Astrocyte (in vitro differentiated cells and primary cell): ENCODE data around the gene CELF1. TPM values are rescaled to one million over a fixed set of nuclear protein-coding genes. Genes with fewer than 3 reads are reported as not detected.

Experiments used
- DNase-seq: peaks from one replicate; pipeline ENCODE4 v3.0.0-alpha.2; 2010; ENCODE audit warnings: low read depth
- FAIRE-seq: peaks from 2 replicates; lab custom pipeline; 2011; peaks lifted over from hg19 to GRCh38; lab: Jason Lieb, UNC
- H2AFZ ChIP-seq: 2 replicates; pipeline ENCODE4 v1.6.0; 2012; ENCODE audit warnings: low read depth, low read length, inconsistent platforms
- H3K27ac ChIP-seq: 2 replicates; pipeline ENCODE4 v1.5.1; 2011; ENCODE audit warnings: low read depth, low read length, inconsistent platforms
- H3K27me3 ChIP-seq: 2 replicates; pipeline ENCODE4 v1.6.0; 2011; ENCODE audit warnings: low read length, inconsistent platforms; ENCODE audit not compliant: insufficient read depth
- H3K36me3 ChIP-seq: 2 replicates; pipeline ENCODE4 v1.5.1; 2011; ENCODE audit warnings: low read length, inconsistent platforms; ENCODE audit not compliant: insufficient read depth
- H3K4me1 ChIP-seq: 2 replicates; pipeline ENCODE4 v1.5.1; 2011; ENCODE audit warnings: low read length, inconsistent platforms; ENCODE audit not compliant: insufficient read depth
- H3K4me2 ChIP-seq: 2 replicates; pipeline ENCODE4 v1.6.0; 2012; ENCODE audit warnings: low read length, inconsistent platforms
- H3K4me3 ChIP-seq: 2 replicates; pipeline ENCODE4 v1.5.1; 2011; ENCODE audit warnings: low read depth, mild to moderate bottlenecking, low read length, inconsistent platforms; ENCODE audit not compliant: insufficient read depth
- H3K79me2 ChIP-seq: 2 replicates; pipeline ENCODE4 v1.6.0; 2012; ENCODE audit warnings: mild to moderate bottlenecking, low read length, inconsistent platforms; ENCODE audit not compliant: insufficient read depth
- H3K9ac ChIP-seq: 2 replicates; pipeline ENCODE4 v1.6.0; 2012; ENCODE audit warnings: mild to moderate bottlenecking, low read length, inconsistent platforms
- H3K9me3 ChIP-seq: 2 replicates; pipeline ENCODE4 v1.5.1; 2012; ENCODE audit warnings: low read depth, mild to moderate bottlenecking, low read length, inconsistent platforms; ENCODE audit not compliant: insufficient read depth
- H4K20me1 ChIP-seq: 2 replicates; pipeline ENCODE4 v1.6.0; 2012; ENCODE audit warnings: low read length, inconsistent platforms; ENCODE audit not compliant: insufficient read depth
- H3K27ac Mint-ChIP-seq: one replicate; pipeline ENCODE4 v1.8.0; 2021; ENCODE audit warnings: mild to moderate bottlenecking, mixed read lengths; ENCODE audit not compliant: unreplicated experiment
- H3K27me3 Mint-ChIP-seq: one replicate; pipeline ENCODE4 v1.8.0; 2021; ENCODE audit warnings: low read depth, mixed read lengths; ENCODE audit not compliant: unreplicated experiment
- H3K36me3 Mint-ChIP-seq: one replicate; pipeline ENCODE4 v1.8.0; 2021; ENCODE audit warnings: low read depth, mixed read lengths; ENCODE audit not compliant: unreplicated experiment
- H3K4me1 Mint-ChIP-seq: one replicate; pipeline ENCODE4 v1.8.0; 2021; ENCODE audit warnings: low read depth, mixed read lengths; ENCODE audit not compliant: unreplicated experiment
- H3K4me3 Mint-ChIP-seq: one replicate; pipeline ENCODE4 v1.8.0; 2021; ENCODE audit warnings: mild to moderate bottlenecking, moderate library complexity, mixed read lengths; ENCODE audit not compliant: unreplicated experiment
- H3K9me3 Mint-ChIP-seq: one replicate; pipeline ENCODE4 v1.8.0; 2021; ENCODE audit warnings: mild to moderate bottlenecking, mixed read lengths; ENCODE audit not compliant: unreplicated experiment
- EZH2 ChIP-seq: IDR thresholded peaks from 2 replicates; pipeline ENCODE4 v1.6.1; 2012; ENCODE audit warnings: mild to moderate bottlenecking, low read length, inconsistent platforms; ENCODE audit not compliant: insufficient read depth
- total RNA-seq: library from RNA; stranded (reverse); gene quantifications from 2 replicates; pipeline ENCODE4 v1.2.1, GENCODE V29; 2021
- TF ChIP-seq, protein P1 (sequence below): IDR thresholded peaks from 2 replicates; pipeline ENCODE4 v1.5.1; 2011; ENCODE audit warnings: low read depth, mild to moderate bottlenecking, inconsistent platforms, low read length, moderate library complexity; ENCODE audit not compliant: insufficient read depth

The CELF1 gene
- total RNA-seq, 1 donor from 2014 or later: 101 TPM

DNA sequence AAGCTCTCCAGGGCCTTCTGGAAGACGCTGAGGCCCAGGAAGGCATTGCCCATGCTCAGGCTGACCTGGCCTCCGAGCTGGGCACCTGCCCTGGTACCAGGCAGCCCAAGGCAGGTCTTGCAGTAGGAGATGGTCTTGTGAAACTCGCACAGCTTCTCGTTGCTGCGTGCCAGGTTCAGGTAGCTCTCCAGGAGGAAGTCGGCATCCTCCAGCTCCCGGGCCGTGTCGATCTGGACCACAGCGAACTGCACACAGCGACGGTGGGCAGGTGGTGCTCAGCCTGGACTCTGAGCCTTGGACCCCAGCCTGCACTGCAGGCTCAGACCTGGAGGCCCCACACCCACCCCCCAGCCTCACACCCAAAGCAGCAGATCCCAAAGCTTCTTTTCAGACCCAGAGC, 105.0 kb downstream of the CELF1 start:
- Histone ChIP-seq H4K20me1 (no peaks in the 10 kb centered on the region), H3K9me3 (no peaks in the 10 kb centered on the region), H3K9ac (no peak overlapping the region), H3K27ac (no peak overlapping the region), H3K27me3 (no peaks in the 10 kb centered on the region), H3K4me2 (no peak overlapping the region), H3K4me3 (no peak overlapping the region), H2AFZ (no peak overlapping the region), H3K36me3 (no peaks in the 10 kb centered on the region), H3K79me2 (no peaks in the 10 kb centered on the region), H3K4me1 (no peaks in the 10 kb centered on the region)
- Mint-ChIP-seq H3K36me3 (peaks cover 13% of the 10 kb centered on the region), H3K4me1 (no peaks in the 10 kb centered on the region), H3K9me3 (no peaks in the 10 kb centered on the region), H3K27ac (no peak overlapping the region), H3K4me3 (no peak overlapping the region), H3K27me3 (no peaks in the 10 kb centered on the region)
- DNase-seq (no peak), FAIRE-seq (no peak)
- no peak for TF ChIP-seq EZH2
- TF ChIP-seq, protein P1, sequence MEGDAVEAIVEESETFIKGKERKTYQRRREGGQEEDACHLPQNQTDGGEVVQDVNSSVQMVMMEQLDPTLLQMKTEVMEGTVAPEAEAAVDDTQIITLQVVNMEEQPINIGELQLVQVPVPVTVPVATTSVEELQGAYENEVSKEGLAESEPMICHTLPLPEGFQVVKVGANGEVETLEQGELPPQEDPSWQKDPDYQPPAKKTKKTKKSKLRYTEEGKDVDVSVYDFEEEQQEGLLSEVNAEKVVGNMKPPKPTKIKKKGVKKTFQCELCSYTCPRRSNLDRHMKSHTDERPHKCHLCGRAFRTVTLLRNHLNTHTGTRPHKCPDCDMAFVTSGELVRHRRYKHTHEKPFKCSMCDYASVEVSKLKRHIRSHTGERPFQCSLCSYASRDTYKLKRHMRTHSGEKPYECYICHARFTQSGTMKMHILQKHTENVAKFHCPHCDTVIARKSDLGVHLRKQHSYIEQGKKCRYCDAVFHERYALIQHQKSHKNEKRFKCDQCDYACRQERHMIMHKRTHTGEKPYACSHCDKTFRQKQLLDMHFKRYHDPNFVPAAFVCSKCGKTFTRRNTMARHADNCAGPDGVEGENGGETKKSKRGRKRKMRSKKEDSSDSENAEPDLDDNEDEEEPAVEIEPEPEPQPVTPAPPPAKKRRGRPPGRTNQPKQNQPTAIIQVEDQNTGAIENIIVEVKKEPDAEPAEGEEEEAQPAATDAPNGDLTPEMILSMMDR: no peak

DNA sequence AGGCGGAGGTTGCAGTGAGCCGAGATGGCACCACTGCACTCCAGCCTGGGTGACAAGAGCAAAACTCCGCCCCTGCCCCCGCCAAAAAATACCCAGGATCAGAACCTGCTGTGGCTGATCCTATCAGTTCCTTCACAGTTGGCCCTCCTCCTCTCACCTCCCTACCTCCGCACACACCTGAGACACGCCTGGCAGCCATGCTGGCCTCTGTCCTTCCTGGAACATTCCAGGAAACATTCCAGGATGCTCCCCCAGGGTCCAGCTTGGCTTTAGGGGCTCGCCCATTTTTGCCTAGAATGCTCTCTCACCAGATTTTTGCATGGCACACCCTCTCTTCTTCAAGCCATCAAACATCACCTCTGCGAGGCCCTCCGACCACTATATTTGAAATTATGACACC, 106.1 kb downstream of the CELF1 start:
- Histone ChIP-seq H3K4me1 (no peaks in the 10 kb centered on the region), H2AFZ (no peak overlapping the region), H3K4me2 (no peak overlapping the region), H3K9ac (no peak overlapping the region), H3K27me3 (no peaks in the 10 kb centered on the region), H3K9me3 (no peaks in the 10 kb centered on the region), H3K36me3 (no peaks in the 10 kb centered on the region), H3K4me3 (no peak overlapping the region), H3K79me2 (no peaks in the 10 kb centered on the region), H4K20me1 (no peaks in the 10 kb centered on the region), H3K27ac (no peak overlapping the region)
- Mint-ChIP-seq H3K9me3 (no peaks in the 10 kb centered on the region), H3K4me1 (no peaks in the 10 kb centered on the region), H3K27ac (no peak overlapping the region), H3K27me3 (no peaks in the 10 kb centered on the region), H3K36me3 (peaks cover 13% of the 10 kb centered on the region), H3K4me3 (peak overlapping the region; percentile 17)
- TF ChIP-seq, protein P1: no peak
- TF ChIP-seq EZH2: no peak
- FAIRE-seq (no peak), DNase-seq (no peak)

DNA sequence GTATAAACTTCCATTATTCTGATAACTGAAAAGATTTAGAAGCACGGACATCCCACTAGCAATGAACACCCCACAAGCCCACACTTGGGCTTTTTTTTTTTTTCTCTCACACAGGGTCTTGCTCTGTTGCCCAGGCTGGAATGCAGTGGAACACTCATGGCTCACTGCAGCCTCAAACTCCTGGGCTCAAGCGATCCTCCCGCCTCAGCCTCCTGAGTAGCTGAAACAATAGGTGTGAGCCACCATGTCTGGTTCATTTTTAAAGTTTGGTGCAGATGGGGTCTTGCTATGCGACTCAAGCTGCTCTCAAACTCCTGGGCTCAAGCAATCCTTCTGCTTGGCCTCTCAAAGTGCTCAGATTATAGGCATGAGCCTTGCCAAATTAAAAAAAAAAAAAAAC, 107.1 kb downstream of the CELF1 start:
- H3K4me3 ChIP-seq: no peak overlapping the region
- FAIRE-seq (no peak), DNase-seq (no peak)
- no peaks in the 10 kb centered on the region for H3K9me3 ChIP-seq
- no peak for TF ChIP-seq EZH2
- TF ChIP-seq, protein P1: no peak
- no peak overlapping the region for H3K27ac ChIP-seq
- Mint-ChIP-seq H3K36me3 (peaks cover 9% of the 10 kb centered on the region), H3K4me3 (no peak overlapping the region), H3K9me3 (no peaks in the 10 kb centered on the region), H3K4me1 (no peaks in the 10 kb centered on the region), H3K27ac (no peak overlapping the region), H3K27me3 (no peaks in the 10 kb centered on the region)
- no peaks in the 10 kb centered on the region for H3K36me3 ChIP-seq
- no peaks in the 10 kb centered on the region for H3K4me1 ChIP-seq
- H4K20me1 ChIP-seq: no peaks in the 10 kb centered on the region
- no peak overlapping the region for H2AFZ ChIP-seq
- H3K27me3 ChIP-seq: no peaks in the 10 kb centered on the region
- H3K79me2 ChIP-seq: no peaks in the 10 kb centered on the region
- no peak overlapping the region for H3K9ac ChIP-seq
- H3K4me2 ChIP-seq: no peak overlapping the region
